SH-SY5Y (cell line): ENCODE measurements around the gene MKRN2OS.

Experiments
- GATA2 ChIP-seq: IDR thresholded peaks from 2 replicates; pipeline ENCODE4 v1.6.1; 2011; ENCODE audit warnings: mild to moderate bottlenecking, low read depth, low read length
- GATA3 ChIP-seq: IDR thresholded peaks from 2 replicates; pipeline ENCODE4 v1.6.1; 2011; ENCODE audit warnings: low read depth, mild to moderate bottlenecking, low read length, moderate library complexity

The MKRN2OS gene

DNA sequence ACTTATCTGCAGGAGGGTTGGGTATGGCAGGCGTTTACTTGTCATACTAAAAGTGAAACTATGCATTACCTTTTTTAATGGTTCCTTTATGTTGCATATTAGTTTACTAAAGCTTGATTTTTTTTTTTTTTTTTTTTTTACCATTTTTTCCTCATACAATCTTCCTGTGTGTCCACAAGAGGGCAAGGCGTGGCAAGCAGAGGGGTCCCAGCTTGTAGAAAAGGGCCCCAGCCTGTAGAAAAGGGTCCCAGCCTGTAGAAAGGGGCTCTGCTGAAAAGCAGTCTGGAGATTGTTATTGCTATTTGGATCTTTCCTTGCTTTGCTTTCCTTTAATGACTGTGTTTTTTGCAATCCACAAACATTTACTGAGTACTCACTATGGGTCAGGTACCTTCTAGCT, 33.4 kb upstream of the MKRN2OS start:
- TF ChIP-seq GATA2, result no peak
- no peak for TF ChIP-seq GATA3

GRCh38 chr3:12577379-12577778, 32.1 kb upstream of the MKRN2OS start:
- TF ChIP-seq GATA3 (no peak), GATA2 (no peak)

DNA sequence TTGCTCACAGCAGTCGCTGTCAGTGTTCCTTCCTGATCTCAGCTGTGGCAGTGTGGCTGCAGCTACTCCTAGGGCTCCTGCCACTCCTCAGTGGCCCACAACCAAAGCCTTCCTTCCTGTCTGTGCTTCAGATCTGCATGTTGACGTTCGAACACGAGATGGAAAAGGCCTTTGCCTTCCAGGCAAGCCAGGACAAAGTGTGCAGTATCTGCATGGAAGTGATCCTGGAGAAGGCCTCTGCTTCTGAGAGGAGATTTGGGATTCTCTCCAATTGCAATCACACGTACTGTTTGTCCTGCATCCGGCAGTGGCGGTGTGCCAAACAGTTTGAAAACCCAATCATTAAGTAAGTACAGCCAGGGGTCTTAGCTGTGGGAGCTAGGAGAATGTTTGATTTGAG, 29.4 kb upstream of the MKRN2OS start:
- TF ChIP-seq GATA3, result no peak
- TF ChIP-seq GATA2, result no peak

- TF ChIP-seq GATA2, result no peak
- TF ChIP-seq GATA3, result no peak
Observed at GRCh38 chr3:12574131-12574530, 28.8 kb upstream of the MKRN2OS start.

- TF ChIP-seq GATA3 (no peak), GATA2 (no peak)
Observed at GRCh38 chr3:12571986-12572385, 26.7 kb upstream of the MKRN2OS start.

DNA sequence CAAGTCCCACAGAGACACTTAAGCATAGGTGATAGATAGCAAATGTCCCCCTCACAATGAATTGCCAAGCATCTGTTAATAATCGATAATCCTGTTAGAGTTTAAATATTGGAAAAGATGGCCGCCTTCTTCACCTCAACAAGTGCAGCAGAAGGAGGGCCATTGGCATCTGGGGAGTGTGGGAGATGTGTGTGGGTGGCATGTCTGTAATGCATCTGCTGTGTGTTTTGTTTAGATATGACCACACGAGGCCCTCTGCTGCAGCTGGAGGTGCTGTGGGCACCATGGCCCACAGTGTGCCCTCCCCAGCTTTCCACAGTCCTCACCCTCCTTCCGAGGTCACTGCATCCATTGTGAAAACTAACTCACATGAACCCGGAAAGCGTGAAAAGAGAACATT, 24.5 kb upstream of the MKRN2OS start:
- TF ChIP-seq GATA3 (no peak), GATA2 (no peak)

GRCh38 chr3:12568747-12569146, 23.4 kb upstream of the MKRN2OS start:
- TF ChIP-seq GATA2, result no peak
- TF ChIP-seq GATA3, result no peak

GRCh38 chr3:12566976-12567375, 21.7 kb upstream of the MKRN2OS start:
- TF ChIP-seq GATA3, result no peak
- TF ChIP-seq GATA2, result no peak

- no peak for TF ChIP-seq GATA3
- no peak for TF ChIP-seq GATA2
Observed at GRCh38 chr3:12562451-12562850, 17.2 kb upstream of the MKRN2OS start.

GRCh38 chr3:12561397-12561796, 16.1 kb upstream of the MKRN2OS start:
- TF ChIP-seq GATA3 (no peak), GATA2 (no peak)

- TF ChIP-seq GATA3 (no peak), GATA2 (no peak)
Observed at GRCh38 chr3:12560505-12561190, 15.3 kb upstream of the MKRN2OS start.

GRCh38 chr3:12559520-12559919, 14.2 kb upstream of the MKRN2OS start:
- no peak for TF ChIP-seq GATA2
- no peak for TF ChIP-seq GATA3

DNA sequence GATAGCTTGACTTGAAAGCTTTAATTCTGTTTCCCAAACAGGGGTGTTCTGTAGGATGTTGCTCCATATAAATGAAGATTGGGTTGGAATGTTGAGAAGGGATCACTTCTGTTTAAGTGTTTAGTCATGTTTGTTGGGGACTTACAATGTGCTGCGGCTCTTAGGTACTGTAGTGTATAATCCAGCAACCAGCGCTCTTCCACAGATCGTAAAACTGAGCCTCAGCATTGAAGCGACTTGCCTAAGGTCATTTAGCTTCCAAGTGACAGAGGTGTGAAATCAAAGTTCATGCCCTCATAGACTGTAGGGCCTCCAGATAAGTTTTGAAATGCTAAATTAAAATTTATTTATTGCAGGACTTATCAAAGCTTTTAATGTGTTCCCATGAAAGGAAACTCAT, 13.4 kb upstream of the MKRN2OS start:
- TF ChIP-seq GATA3, result no peak
- no peak for TF ChIP-seq GATA2

GRCh38 chr3:12557473-12558100, 12.3 kb upstream of the MKRN2OS start:
- no peak for TF ChIP-seq GATA2
- TF ChIP-seq GATA3, result no peak

DNA sequence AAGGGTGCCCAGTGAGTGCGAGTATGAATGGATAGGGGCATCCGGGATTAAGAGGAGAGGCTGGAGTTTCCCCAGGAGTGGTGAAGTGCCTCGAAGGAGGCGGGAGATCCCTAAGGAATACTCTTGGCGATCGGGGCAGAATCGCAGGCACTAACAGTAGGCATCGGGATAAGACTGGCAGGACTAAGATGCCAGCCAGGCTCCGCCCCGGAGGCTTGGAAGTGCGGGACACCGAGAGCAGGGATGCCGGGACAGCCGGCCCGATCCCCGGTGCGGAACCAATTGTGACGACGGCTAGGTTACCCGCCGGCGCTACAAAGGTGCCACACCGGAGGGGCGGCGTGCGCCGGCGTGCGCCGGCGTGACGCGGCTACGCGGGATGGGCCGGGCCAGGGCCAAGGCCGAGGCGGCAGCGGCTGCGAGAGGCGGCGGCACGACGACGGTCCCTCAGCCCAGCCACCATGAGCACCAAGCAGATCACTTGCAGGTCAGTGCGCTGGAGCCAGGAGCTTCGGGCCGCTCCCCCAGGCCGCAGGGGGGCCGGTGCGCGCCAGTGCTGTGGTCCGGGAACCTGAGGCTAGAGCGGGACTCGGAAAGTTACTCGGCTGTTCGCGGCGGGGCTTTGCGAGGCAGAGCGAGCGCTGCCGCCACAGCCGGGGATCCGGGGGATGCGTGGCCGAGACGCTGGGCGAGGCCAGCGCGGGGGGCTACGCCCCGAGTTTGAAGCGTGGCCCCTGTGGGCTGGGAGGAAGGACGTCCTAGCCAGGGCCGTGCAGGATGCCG, 11.6 kb upstream of the MKRN2OS start, which contains the start of gene MKRN2:
Gene MKRN2 (plus strand): TSS at position 398 of the 783 bp plus-strand sequence. CDS start 64 bp downstream, at position 462.
- peak; percentile 24; the same call in 1 of the 2 replicates for TF ChIP-seq GATA2
- no peak for TF ChIP-seq GATA3
